Effector memory CD4-positive, alpha-beta T cell (primary cell): ENCODE data around the gene PLCB4.

Source experiments
- DNase-seq, 3 donors: peaks; one replicate each; pipeline ENCODE4 v3.0.0-alpha.2; 2020
- H3K27ac ChIP-seq: 2 replicates; pipeline ENCODE4 v1.7.0; 2013; ENCODE audit warnings: mild to moderate bottlenecking, low read length, moderate library complexity; ENCODE audit not compliant: insufficient read depth, poor library complexity, severe bottlenecking
- H3K27me3 ChIP-seq: replicated peaks from 2 replicates; pipeline ENCODE4 v1.7.0; 2013; ENCODE audit warnings: mild to moderate bottlenecking, low read length; ENCODE audit not compliant: insufficient read depth, control insufficient read depth, poor library complexity, severe bottlenecking
- H3K36me3 ChIP-seq: 2 replicates; pipeline ENCODE4 v1.7.0; 2013; ENCODE audit warnings: mild to moderate bottlenecking, low read length, moderate library complexity; ENCODE audit not compliant: control insufficient read depth, insufficient read depth
- H3K4me1 ChIP-seq: 2 replicates; pipeline ENCODE4 v1.7.0; 2013; ENCODE audit warnings: low read length, mild to moderate bottlenecking; ENCODE audit not compliant: control insufficient read depth, insufficient read depth, poor library complexity, severe bottlenecking
- H3K4me3 ChIP-seq: 2 replicates; pipeline ENCODE4 v1.7.0; 2013; ENCODE audit warnings: low read length, low read depth, mild to moderate bottlenecking; ENCODE audit not compliant: insufficient read depth, poor library complexity, severe bottlenecking
- H3K9me3 ChIP-seq: 2 replicates; pipeline ENCODE4 v1.7.0; 2013; ENCODE audit warnings: mild to moderate bottlenecking, low read length, moderate library complexity; ENCODE audit not compliant: control insufficient read depth

PLCB4 gene

DNA sequence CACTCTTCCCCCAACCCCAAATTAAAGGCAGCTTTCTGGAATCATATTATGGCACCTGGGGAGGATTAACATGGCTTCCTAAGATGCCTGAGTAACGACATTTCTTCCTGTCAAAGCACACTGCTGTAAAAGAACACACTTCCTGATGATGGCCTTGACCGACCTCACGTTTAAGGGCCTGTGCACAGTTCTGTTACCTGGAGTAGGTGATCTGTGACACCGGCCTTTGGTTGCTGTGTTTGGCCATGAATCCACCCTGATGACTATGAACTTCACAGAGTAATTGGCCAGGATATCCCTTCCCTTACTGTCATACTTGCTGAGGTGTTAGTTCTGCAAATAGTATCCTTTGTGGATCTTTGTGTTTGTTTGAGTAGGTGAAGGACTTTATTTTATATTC is 45.8 kb downstream of the PLCB4 start:
- Histone ChIP-seq H3K27me3 (no peaks in the 10 kb centered on the region), H3K9me3 (no peaks in the 10 kb centered on the region), H3K27ac (no peak overlapping the region), H3K36me3 (no peaks in the 10 kb centered on the region), H3K4me3 (no peak overlapping the region), H3K4me1 (no peaks in the 10 kb centered on the region)
- DNase-seq: no peak

DNA sequence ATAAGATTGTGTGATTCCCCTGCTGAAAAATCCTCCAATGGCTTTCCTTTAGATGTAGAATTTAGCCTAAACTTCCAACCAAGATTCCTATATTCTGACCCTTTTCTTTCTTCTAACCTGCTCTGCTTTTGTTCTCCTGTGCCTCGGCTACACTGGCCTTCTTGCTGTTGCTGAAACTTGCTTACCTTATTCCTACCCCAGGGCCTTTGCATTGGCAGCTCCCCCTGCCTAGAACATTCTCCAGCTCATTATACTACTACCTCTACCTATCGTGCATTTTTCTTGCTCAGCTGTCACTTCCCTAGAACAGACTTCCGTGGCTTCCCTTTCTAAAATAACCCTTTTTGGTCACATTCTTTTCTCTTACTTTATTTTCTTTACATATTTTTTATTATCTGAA is 48.7 kb downstream of the PLCB4 start:
- no peak overlapping the region for H3K4me3 ChIP-seq
- H3K27ac ChIP-seq: no peak overlapping the region
- H3K4me1 ChIP-seq: no peaks in the 10 kb centered on the region
- no peaks in the 10 kb centered on the region for H3K9me3 ChIP-seq
- H3K27me3 ChIP-seq: no peaks in the 10 kb centered on the region
- no peaks in the 10 kb centered on the region for H3K36me3 ChIP-seq
- DNase-seq: no peak

DNA sequence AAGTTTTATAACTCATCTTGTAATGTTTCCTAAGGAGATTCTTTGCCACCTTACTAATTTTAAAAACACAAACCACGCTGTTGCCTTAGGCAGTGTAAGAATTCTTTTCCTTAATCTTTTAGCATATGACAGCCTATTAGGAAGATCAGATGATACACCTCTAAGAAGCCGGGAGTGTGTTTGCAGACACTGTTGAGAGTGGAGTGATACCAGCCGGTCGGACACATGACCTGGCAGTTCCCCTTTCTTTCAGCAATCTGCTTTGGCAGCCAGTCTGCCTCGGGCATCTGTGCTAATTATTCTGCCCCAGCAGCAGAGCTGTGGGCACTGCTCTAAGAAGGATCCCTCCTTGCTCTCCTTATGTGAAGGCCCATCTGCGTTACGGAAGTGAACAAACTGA is 50.9 kb downstream of the PLCB4 start:
- Histone ChIP-seq H3K36me3 (no peaks in the 10 kb centered on the region), H3K27ac (no peak overlapping the region)
- no peak for DNase-seq

DNA sequence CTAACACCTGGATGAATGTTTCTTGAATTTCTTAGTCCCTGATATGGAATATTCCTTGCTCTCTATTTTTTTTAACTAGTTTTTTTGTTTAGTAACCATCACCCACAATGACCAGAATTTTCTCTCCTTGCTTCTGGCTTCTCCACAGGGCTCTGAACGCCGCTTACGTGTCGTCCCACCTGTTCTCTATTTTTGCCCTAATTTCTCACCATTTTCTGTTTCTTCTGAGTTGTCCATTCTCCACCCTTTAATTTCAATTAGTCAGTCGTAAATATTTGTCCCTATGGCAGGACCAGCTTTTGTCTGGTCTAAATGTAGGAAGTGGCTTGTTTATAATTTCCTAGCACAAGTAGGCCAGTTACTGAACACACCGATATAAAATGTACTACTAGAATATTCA is 52.3 kb downstream of the PLCB4 start:
- no peak for DNase-seq
- no peaks in the 10 kb centered on the region for H3K4me1 ChIP-seq
- no peaks in the 10 kb centered on the region for H3K27me3 ChIP-seq
- no peaks in the 10 kb centered on the region for H3K9me3 ChIP-seq
- no peak overlapping the region for H3K27ac ChIP-seq
- no peaks in the 10 kb centered on the region for H3K36me3 ChIP-seq
- no peak overlapping the region for H3K4me3 ChIP-seq

More for the DNA sequence above, 50.9 kb downstream of the PLCB4 start:
- no peaks in the 10 kb centered on the region for H3K4me1 ChIP-seq
- H3K4me3 ChIP-seq: no peak overlapping the region
- H3K9me3 ChIP-seq: no peaks in the 10 kb centered on the region
- no peaks in the 10 kb centered on the region for H3K27me3 ChIP-seq

DNA sequence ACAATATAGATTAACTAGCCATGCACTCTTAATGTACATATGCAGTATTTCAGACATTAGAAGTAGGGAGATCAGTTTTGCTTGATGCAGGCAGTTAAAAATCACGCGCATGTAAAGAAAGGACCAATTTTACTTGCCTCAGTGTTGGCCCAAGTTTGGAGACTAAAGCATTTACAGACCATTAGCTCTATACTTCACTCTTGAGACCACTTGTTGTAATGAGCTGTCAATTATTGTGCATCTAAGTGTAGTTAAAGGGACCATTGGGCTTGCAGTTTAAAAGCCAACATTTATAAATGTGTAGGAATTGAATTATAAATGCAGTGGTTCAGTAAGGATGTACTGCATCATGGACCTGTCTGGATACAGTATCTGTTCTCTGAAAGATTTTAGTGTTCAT is 53.7 kb downstream of the PLCB4 start:
- Histone ChIP-seq H3K4me3 (no peak overlapping the region), H3K9me3 (no peaks in the 10 kb centered on the region), H3K27ac (no peak overlapping the region), H3K4me1 (no peaks in the 10 kb centered on the region), H3K27me3 (no peaks in the 10 kb centered on the region), H3K36me3 (no peaks in the 10 kb centered on the region)
- no peak for DNase-seq

DNA sequence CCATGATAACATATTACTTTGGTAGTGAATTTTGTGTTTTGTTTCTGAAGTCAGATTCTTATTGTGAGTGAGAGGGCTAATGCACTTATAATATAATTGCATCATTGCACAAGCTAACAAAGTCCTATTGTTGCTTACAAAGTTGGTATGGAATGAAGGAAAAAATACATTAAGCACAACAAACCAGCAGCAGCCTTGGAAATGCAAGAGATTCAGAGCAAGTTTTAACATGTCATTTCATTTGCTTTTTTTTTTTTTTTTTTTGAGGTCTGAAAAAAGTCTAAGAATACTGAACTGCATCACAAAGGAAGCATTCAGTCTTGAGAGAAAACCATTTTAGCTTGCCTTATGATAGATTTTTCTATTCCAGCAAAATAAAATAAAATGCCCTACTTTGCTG is 57.6 kb downstream of the PLCB4 start:
- Histone ChIP-seq H3K27ac (no peak overlapping the region), H3K4me3 (no peak overlapping the region), H3K4me1 (no peaks in the 10 kb centered on the region), H3K9me3 (no peaks in the 10 kb centered on the region), H3K36me3 (no peaks in the 10 kb centered on the region), H3K27me3 (no peaks in the 10 kb centered on the region)
- no peak for DNase-seq

DNA sequence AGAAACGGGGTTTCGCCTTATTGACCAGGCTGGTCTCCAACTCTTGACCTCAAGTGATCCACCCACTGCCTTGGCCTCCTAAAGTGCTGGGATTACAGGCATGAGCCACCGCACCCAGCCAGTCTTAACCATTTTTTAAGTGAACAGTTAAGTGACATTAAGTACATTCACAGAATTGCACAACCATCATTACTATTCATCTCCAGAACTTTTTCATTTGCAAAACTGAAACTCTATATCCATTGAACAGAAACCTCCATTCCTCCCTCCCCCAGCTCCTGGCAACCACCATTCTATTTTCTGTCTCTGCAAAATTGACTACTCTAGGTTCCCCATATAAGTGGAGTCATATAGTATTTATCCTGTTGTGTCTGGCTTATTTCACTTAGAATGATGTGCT is 59.7 kb downstream of the PLCB4 start:
- H3K9me3 ChIP-seq: no peaks in the 10 kb centered on the region
- H3K4me3 ChIP-seq: no peak overlapping the region
- DNase-seq: no peak
- H3K27ac ChIP-seq: no peak overlapping the region
- H3K27me3 ChIP-seq: no peaks in the 10 kb centered on the region
- H3K36me3 ChIP-seq: no peaks in the 10 kb centered on the region
- H3K4me1 ChIP-seq: no peaks in the 10 kb centered on the region

DNA sequence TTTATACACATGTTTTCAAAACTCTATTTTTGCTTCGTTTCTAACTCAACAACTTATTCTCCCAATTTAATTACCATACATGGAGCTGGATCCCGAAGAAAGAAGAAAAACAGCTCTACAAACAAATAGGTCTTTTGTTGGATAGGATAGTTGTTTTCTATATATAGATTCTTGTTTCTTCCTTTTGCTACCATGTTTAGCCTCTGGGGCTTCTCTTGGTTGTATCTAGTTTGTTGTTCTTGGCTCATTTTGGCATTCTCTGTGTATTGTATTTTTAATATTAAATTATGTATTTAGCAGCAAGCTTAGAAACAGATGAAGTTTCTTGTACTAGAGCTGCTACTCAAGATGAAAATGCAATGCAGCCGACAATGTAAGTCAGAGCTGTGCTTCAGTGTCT is 60.9 kb downstream of the PLCB4 start:
- Histone ChIP-seq H3K36me3 (no peaks in the 10 kb centered on the region), H3K27ac (no peak overlapping the region), H3K4me1 (no peaks in the 10 kb centered on the region), H3K27me3 (no peaks in the 10 kb centered on the region), H3K9me3 (no peaks in the 10 kb centered on the region), H3K4me3 (no peak overlapping the region)
- DNase-seq: no peak

DNA sequence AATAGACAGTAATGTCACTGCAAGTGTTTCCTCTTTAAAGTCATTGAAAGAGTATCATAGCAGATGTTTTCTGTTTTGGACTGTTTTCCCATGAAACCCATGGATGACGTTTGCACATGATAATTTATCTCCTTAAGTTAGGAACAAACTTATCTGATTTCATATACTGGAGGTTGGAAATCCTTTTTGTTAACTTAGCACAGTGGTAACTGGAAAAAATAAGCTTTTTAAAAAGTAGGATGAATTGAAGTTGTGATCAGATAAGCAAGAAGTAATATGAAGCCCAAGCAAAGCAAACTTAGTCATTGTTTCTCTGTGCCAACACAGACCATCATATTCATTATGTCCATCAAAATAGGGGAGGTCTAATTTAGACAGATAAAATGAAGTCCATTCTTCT is 61.6 kb downstream of the PLCB4 start:
- DNase-seq: no peak
- Histone ChIP-seq H3K4me3 (no peak overlapping the region), H3K4me1 (no peaks in the 10 kb centered on the region), H3K36me3 (no peaks in the 10 kb centered on the region), H3K9me3 (no peaks in the 10 kb centered on the region), H3K27ac (no peak overlapping the region), H3K27me3 (no peaks in the 10 kb centered on the region)

DNA sequence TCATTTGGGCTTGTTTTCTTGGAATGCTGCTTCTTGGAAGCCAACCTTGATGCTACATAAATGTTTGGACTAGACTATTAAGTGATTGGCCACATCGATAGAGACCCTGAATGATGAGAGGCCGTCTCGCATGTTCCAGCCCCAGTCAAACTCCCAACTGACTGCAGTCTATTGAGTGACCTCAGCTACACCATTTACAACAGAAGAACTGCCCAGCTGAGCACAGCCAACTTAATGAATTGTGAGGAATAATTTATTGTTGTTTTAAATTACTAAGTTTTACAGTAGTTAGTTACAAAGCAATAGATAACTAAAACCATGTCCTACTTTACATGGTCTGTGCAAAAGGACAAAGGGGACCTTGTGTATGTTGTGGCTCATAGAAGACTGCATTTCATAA is 63.0 kb downstream of the PLCB4 start:
- H3K9me3 ChIP-seq: no peaks in the 10 kb centered on the region
- no peaks in the 10 kb centered on the region for H3K27me3 ChIP-seq
- no peaks in the 10 kb centered on the region for H3K4me1 ChIP-seq

DNA sequence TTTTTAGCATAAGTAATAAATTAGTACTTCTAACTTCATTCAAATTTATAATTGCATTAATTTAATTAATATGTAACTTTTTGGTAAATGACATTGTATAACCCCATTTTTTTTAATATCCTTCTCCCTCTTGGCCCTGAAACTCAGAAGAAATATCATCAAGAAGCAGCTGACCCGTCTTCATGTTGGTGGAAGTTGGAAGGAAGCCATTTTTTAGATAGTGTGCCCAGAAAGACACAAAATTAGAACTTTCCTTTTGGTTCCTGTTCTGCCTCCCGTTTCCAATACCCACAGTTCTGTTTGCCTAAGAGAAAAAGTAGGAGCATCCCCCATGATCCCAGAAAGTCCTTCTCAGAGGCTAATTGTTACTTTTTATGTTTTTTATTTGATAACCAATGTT is 65.5 kb downstream of the PLCB4 start:
- no peak overlapping the region for H3K27ac ChIP-seq
- H3K27me3 ChIP-seq: no peaks in the 10 kb centered on the region
- no peaks in the 10 kb centered on the region for H3K9me3 ChIP-seq
- no peaks in the 10 kb centered on the region for H3K36me3 ChIP-seq
- H3K4me1 ChIP-seq: no peaks in the 10 kb centered on the region
- no peak overlapping the region for H3K4me3 ChIP-seq
- DNase-seq: no peak

More for the DNA sequence above, 63.0 kb downstream of the PLCB4 start:
- no peak overlapping the region for H3K4me3 ChIP-seq
- H3K36me3 ChIP-seq: no peaks in the 10 kb centered on the region
- no peak overlapping the region for H3K27ac ChIP-seq
- DNase-seq: no peak
